ENCODE measurements around the gene FAM24A.
"Not testable (repeated sequence)": the region's sequence is repeated elsewhere in the genome, so short reads cannot be mapped to it uniquely, and the experiment has no call there.

Gene FAM24A

GRCh38 chr10:122910310-122910709 is at the start of gene FAM24A:
Gene FAM24A (plus strand): TSS chr10:122910610. CDS start chr10:122911635, 1,025 bp downstream.
- DNase-seq = no peak

- no peak for DNase-seq
These were observed 48.7 kb upstream of the FAM24A start for GRCh38 chr10:122861711-122862161.

GRCh38 chr10:122863216-122864193 is 46.9 kb upstream of the FAM24A start:
- no peak for DNase-seq

- DNase-seq = no peak
These were observed 46.2 kb upstream of the FAM24A start for GRCh38 chr10:122864194-122864592.

GRCh38 chr10:122864901-122865300 is 45.5 kb upstream of the FAM24A start:
- no peak for DNase-seq

- not testable (repeated sequence) for DNase-seq
These were observed 43.5 kb upstream of the FAM24A start for GRCh38 chr10:122866757-122867482.

- not testable (repeated sequence) for DNase-seq
These were observed 41.6 kb upstream of the FAM24A start for GRCh38 chr10:122868768-122869167.

GRCh38 chr10:122871947-122872346 is 38.5 kb upstream of the FAM24A start:
- DNase-seq = not testable (repeated sequence)

GRCh38 chr10:122875843-122876466 is 34.5 kb upstream of the FAM24A start:
- DNase-seq = no peak

- no peak for DNase-seq
These were observed 33.9 kb upstream of the FAM24A start for GRCh38 chr10:122876467-122876855.

- no peak for DNase-seq
These were observed 33.1 kb upstream of the FAM24A start for GRCh38 chr10:122877264-122877663.

GRCh38 chr10:122878799-122879338 is 31.5 kb upstream of the FAM24A start:
- no peak for DNase-seq

GRCh38 chr10:122879339-122880273 is 30.8 kb upstream of the FAM24A start, which contains the start of gene FAM24B:
Gene FAM24B (minus strand): TSS chr10:122879581. CDS start chr10:122850515, 29,066 bp downstream.
- peak in 1 of 2 experiments; percentile 58 for DNase-seq

- no peak for DNase-seq
These were observed 27.6 kb upstream of the FAM24A start for GRCh38 chr10:122882766-122883165.

- DNase-seq = no peak
These were observed 26.2 kb upstream of the FAM24A start for GRCh38 chr10:122884166-122884565.

GRCh38 chr10:122894261-122894944 is 16.0 kb upstream of the FAM24A start:
- no peak for DNase-seq

- DNase-seq = not testable (repeated sequence)
These were observed 6.5 kb upstream of the FAM24A start for GRCh38 chr10:122903861-122904260.

- DNase-seq = no peak
These were observed 1.6 kb downstream of the FAM24A start for GRCh38 chr10:122911889-122912484.

- DNase-seq = no peak
These were observed 5.3 kb downstream of the FAM24A start for GRCh38 chr10:122915700-122916099.

GRCh38 chr10:122930140-122930539 is 19.7 kb downstream of the FAM24A start:
- no peak for DNase-seq

Data from cerebellar nuclear complex (tissue), 1 donor.